Jurkat, Clone E6-1 (cell line): ENCODE data around the gene OGFR.

Experiments used
- DNase-seq: peaks from one replicate; pipeline ENCODE4 v3.0.0-alpha.2; 2011; ENCODE audit warnings: low read depth, low spot score
- H3K4me3 ChIP-seq: 2 replicates; pipeline ENCODE4 v1.5.1; 2011; ENCODE audit warnings: mild to moderate bottlenecking, low read length, control low read depth, moderate library complexity

Gene OGFR

DNA sequence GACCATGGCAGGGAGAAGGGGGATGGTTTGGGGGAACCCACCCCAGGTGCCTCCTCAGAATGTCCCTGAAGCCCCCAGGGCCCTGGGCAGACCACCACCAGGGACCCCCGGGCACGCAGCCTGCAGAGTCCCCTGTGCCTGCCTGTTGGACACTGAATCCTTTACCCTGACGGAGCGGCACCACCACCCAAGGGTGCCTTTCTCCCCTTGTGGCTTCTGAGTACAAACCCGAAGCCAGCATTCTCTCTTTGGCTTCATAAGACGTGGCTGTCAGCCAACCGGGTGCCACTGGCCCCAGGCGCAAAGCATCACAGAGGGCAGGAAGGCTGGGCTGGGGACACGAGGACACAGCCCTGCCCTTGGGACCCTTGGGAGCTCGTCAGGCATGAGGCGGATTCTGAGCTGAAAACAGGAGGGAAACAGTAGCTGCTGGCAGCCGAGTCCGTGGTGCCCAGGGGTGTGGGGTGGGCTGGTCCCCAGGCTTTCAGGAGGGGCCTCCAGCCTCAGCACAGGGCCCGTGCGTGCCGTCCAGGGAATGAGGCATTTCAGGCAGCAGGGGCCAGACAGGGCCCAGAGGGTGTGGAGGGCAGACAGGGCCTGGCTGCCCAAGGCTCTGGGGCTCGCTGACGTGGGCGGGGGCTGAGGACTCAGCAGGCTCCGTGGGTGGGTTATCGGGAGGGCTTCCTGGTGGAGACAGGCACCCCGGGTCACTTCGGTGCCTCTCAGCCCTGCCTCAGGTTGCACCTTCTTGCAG is 15.8 kb downstream of the OGFR start:
- no peak for DNase-seq
- H3K4me3 ChIP-seq: no peak overlapping the region

DNA sequence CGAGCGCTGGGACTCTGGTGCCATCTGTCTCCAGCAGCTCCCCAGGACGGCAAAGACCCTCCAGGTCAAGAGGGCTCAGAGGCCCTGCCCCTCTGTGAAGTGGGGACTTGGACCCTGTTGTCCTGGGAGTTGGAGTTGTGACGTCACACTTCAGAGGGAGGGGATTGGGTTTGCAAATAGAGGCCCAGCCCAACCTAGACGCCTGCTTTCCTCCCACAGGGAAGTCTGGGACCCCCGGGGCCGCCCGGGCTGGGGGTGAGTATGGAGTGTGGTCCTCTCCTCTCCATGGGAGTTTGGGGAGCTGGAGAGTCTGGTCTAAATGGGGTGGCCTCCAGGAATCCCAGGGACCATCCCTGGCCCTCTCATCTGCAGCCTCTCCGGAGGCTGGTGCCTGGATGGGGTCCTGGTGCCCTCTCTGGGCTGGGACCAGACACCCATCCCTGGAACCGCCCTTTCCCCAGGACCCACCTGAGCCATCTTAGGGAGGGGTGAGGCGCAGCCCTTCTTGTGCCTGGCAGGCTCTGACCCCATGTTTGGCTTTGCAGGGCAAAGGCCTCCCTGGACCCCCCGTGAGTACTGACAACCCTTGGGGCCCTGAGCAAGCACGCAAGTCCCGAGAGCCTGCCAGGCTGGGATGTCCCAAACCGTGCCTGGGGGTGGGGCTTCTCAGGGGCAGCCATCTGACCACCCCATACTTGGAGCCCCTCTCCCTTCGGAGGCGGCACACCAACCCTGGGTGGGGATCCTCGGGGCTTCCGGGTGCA is 16.5 kb downstream of the OGFR start:
- DNase-seq: no peak
- H3K4me3 ChIP-seq: no peak overlapping the region

DNA sequence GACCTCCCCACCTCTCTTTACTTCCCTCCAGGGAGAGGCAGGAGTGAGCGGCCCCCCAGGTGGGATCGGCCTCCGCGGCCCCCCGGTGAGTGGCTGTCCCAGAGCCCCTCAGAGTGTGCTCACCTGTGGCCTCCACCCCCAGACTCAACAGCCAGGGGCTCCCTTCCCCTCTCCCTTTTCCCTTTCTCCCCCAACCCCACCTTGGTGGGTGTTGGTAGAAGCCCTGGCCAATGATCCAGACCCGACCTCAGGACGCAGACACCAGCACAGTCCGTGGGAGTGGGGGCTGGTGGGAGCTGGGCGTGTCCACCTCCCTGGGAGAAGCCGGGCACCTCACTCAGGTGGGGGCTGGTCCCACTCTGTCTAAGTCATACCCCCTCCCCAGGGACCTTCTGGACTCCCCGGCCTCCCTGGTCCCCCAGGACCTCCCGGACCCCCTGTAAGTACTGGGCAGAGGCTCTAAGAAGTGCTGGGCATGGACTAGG is 17.1 kb downstream of the OGFR start:
- H3K4me3 ChIP-seq: no peak overlapping the region
- DNase-seq: no peak

DNA sequence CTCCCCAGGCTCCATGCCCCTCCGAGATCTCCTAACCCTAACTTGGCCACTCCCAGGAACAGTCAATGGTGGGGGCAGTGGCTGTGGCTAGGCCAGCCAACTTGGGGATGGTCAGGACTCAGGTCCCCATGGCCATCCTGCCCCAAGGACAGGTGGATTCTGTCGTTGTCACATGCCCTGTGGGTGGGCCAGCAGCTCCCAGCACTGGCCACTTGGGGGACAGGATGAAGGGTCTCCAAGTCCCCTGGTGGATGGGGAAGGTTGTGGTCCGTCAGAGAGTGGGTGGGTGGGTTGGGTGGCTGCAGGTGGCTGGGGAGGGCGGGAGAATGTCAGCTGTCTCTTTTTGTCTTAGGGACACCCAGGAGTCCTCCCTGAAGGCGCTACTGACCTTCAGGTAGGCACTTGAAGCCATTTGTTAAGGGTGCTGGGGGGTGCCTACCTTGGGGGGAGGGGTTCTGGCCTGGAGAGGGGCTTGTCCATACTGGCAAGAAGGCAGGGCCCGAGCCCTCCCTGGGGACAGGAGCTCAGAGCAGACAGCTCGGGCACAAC is 17.7 kb downstream of the OGFR start:
- no peak overlapping the region for H3K4me3 ChIP-seq
- no peak for DNase-seq

DNA sequence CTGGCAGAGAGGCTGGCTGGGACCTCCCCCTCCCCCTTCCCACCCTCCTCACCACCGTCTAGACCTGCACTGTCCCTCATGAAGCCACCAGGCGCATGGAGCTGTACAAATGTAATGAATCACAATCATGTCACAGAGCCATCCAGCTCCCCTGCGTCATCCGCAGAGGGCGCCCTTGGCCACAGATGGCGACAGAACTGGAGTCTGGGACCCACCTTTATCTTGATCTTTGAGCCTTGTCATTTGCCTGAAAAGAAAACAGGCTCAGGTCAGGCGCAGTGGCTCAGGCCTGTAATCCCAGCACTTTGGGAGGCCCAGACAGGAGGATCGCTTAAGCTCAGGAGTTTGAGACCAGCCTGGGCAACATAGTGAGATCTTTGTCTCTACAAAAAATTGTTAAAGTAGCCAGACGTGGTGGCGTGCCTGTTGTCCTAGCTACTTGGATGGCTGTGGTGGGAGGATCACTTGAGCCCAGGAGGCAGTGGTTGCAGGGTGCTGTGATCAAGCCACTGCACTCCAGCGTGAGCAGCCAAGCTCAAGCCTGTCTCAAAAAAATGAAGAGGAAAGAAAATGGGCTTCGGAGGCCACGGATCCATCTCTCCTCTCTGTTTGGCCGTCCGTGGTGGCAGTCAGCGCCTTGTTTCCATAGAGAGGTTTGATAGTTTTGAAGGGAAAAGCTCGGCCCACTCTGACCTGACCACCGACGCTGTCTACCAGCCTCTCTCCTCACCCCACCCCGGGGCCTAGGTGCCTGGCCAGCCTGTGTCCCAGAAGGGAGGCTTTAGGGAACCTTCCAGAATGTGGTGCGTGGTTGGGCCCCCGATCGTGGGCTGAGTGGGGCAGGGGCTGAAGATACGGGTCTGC is 18.4 kb downstream of the OGFR start:
- peak; percentile 73 for DNase-seq
- no peak overlapping the region for H3K4me3 ChIP-seq

DNA sequence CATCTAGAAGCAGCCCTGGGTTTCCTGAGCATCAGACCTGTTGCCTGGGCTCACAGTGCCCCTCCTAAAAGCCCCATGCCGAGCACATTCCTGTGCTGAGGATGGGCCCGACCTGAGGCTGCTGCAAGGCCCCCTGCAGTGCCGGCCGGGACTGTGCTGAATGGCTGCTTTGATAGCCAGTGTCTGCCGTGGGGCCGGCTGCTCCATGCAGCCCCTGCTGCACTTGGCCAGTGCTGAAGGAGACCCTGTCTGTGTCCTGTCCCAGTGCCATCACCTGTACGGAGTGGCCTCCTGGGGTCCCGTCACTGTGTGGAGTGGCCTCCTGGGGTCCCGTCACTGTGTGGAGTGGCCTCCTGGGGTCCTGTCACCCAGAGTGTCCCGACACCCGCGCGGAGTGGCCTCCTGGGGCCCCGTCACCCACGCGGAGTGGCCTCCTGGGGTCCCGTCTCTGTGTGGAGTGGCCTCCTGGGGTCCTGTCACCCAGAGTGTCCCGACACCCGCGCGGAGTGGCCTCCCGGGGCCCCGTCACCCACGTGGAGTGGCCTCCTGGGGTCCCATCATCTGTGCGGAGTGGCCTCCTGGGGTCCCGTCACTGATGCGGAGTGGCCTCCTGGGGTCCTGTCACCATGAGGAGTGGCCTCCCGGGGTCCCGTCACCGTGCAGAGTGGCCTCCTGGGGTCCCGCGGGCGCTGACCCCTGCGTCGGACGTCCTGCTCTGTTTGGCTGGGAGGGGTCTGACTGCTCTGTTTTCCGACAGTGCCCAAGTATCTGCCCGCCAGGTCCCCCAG is 19.2 kb downstream of the OGFR start:
- H3K4me3 ChIP-seq: no peak overlapping the region

DNA sequence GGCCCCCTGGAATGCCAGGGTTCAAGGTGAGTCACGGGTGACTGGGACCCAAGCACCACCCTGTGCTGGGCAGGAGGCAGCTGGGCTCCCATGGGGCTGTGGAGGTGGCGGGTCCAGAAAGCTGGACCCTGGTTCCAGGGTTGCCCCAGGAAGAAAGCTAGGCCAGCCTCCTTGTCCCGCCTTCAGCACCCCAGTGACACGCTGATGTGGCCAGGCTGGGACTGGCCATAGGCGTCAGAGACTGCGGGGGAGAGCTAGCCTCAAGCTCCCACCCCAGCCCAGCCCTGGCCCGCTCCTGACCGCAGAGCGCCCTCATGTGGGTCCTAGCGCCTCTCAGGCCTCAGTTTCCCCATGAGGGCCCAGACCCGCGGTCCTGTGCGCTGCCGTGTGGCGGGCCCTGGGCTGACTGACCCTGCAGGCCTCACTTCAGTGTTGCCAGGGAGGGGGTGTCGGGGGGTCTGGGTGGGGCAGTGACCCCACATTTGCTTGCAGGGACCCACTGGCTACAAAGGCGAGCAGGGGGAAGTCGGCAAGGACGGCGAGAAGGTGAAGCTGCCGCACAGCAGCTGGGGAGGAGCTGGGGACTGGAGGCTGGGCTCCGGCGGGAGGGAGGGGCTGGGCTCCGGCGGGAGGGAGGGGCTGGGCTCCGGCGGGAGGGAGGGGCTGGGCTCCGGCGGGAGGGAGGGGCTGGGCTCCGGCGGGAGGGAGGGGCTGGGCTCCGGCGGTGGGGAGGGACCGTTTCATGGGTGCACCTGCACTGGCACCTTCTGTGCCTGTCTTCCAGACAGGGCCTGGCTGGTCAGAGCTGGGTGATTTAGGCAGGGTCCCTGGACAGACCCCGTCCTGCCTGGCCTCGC is 20.1 kb downstream of the OGFR start:
- H3K4me3 ChIP-seq: no peak overlapping the region
- DNase-seq: peak; percentile 48

More for the DNA sequence above, 19.2 kb downstream of the OGFR start:
- no peak for DNase-seq

DNA sequence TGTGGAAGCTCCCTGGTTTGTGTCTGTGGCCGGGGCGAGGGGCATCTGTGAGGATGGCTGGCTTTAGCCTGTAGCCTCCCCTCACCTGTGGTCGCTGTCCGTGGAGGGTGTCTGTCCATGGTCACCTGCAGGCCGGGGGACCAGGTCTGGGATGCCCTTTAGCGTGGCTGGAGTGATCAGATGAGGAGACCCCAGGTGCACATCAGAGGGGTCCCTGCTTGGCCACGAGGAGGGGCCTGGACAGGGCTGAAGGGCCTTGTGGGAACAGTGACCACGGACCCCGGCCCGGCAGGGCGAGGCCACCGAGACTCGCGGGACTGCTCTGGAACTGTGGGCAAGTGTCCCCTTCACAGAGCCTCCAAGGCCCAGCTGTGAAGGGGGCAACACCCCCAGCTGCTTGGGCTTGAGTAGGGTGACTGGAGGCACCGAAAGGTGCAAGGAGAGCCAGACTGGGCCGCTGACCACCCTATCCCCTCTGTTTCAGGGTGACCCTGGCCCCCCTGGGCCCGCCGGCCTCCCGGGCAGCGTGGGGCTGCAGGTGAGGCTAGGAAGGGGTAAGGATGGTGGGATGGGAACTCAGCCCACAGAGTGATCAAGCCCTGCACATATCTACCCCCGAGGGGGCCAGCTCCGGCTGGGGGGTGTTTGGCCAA is 20.8 kb downstream of the OGFR start:
- H3K4me3 ChIP-seq: no peak overlapping the region

DNA sequence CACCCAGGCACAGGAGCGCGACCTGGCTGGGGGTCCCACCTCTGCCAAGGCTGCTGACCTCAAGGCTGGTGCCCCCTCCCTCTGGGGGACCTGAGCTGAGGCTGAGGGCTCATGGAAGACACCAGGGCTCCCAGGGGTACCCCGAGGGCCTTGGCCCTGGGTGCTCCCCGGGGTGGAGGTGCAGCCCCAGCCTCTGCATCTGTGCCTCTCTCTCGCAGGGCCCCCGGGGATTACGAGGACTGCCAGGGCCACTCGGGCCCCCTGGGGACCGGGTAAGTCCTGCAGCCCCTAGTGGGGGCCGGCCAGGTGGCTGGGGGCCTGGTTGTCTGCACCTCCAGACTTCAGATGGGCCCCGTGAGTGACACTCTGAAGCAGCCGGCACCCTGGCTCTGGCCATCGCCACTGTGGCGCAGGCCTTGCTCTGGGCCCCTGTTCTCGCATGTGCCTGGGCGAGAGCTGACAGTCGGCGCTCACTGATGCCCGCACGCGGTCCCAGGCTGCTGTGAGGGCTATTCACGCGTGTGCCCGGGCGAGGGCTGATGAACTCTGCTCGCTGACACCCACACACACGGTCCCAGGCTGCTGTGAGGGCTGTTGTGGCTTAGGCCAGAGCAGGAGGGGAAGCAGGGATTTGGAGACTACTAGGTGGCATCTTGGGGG is 21.5 kb downstream of the OGFR start:
- H3K4me3 ChIP-seq: no peak overlapping the region
- DNase-seq: no peak

More for the DNA sequence above, 20.8 kb downstream of the OGFR start:
- DNase-seq: no peak

DNA sequence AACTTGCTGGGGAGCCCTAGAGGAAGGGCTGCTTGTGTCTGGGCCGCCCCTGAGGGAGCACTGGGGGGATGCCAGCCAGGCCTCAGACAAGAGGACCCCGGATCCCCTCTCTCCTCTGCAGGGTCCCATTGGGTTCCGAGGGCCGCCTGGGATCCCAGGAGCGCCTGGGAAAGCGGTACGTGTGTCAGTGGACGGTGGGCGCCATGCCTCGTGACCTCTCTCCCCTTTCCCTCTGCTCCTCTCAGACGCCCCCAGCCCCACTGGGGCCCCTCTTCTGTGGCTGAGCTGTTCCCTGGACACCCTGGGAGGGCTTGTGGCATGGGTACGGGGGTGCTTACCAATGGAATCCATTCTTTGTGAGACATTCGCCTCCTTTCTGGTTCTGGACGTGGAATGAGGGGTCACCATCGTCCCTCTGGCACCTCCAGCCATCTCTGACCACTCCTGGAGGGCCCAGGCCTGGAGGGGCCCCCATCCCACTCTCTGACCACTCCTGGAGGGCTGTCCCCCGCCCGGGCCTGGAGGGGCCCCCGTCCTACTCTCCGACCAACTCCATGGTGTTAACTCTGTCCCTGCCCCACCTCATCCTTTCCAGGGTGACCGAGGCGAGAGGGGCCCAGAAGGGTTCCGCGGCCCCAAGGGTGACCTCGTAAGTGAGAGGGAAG is 22.1 kb downstream of the OGFR start:
- no peak for DNase-seq
- H3K4me3 ChIP-seq: no peak overlapping the region

DNA sequence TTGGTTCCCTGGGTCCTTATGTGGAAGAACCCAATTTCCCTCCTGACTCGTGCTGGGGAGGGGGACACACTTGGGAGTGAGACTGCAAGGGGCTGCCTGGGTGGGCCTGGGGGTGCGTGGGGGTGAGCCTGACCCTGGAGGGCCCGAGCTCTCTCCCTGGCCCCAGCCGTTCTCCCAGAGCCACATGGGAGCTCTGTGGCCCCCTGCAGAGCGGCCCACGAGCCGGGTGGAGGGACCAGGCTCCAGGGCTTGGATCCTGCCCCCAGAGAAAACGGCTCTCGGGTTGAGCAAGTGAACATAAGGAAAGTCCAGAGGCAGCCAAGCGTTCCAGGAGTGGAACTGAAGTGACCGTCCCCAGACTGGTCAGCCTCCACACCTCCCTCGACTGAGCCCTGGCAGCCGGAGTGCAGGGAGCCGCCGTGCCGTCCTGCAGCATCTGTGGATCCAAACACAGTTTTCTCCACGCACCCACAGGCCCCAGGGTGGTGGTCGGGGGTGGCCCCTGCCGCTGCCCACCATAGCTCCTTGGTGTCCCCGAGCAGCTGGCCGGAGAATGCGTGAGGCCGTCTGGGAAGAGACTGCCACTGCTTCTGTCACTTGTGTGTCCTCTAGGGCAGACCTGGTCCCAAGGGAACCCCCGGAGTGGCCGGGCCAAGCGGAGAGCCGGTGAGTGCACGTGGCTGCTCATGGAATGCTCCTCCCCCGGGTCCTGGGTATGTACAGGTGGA is 22.8 kb downstream of the OGFR start:
- no peak overlapping the region for H3K4me3 ChIP-seq
- no peak for DNase-seq

DNA sequence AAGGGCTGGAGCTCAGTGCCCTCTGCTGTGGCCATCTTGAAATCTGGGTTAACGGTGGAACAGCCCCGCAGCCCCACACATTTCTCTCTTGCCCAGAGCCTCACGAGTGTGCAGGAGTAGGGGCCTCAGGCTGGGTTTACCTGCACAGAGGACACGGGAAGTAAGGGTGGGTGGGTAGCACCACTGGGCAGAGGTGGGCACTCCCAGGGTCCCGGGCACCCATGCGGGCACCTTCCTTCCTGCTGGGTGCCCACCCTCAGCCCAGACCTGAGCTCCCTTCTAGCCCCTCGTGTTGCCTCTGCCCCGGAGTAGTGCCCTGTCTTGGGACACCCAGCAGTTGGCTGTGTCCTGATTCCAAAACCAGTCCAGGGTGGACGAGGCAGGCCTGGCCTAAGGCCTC is 23.4 kb downstream of the OGFR start:
- H3K4me3 ChIP-seq: no peak overlapping the region
- no peak for DNase-seq

DNA sequence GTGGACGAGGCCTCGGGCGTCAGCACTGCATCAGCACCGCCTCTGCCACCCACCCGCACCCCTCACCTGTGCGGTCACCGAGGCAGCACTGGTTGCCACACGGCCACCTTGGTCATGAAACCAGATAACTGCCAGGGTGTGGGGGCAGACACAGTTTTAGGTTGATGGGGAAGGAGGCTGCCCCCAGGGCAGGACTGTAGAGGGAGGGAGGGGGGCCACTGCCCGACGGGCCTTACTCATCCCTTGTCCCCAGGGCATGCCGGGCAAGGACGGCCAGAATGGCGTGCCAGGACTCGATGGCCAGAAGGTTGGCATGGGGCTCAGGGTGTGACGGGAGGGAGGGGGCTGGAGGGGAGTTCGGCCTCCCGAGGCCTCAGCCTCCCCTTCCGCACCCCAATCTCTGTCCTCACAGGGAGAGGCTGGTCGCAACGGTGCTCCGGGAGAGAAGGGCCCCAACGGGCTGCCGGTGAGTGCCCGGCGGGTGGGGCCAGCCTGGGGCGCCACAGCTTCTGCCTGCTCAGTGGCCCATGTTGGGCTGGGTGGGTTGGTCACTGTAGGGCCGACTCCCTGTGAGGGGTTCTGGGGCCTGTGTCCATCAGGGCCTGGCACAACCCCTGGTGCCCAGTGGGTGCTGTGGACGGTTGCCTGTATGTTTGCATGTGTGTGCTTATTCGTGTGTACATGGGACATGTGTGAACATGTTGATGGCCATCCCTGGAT is 24.0 kb downstream of the OGFR start:
- no peak for DNase-seq
- H3K4me3 ChIP-seq: no peak overlapping the region

DNA sequence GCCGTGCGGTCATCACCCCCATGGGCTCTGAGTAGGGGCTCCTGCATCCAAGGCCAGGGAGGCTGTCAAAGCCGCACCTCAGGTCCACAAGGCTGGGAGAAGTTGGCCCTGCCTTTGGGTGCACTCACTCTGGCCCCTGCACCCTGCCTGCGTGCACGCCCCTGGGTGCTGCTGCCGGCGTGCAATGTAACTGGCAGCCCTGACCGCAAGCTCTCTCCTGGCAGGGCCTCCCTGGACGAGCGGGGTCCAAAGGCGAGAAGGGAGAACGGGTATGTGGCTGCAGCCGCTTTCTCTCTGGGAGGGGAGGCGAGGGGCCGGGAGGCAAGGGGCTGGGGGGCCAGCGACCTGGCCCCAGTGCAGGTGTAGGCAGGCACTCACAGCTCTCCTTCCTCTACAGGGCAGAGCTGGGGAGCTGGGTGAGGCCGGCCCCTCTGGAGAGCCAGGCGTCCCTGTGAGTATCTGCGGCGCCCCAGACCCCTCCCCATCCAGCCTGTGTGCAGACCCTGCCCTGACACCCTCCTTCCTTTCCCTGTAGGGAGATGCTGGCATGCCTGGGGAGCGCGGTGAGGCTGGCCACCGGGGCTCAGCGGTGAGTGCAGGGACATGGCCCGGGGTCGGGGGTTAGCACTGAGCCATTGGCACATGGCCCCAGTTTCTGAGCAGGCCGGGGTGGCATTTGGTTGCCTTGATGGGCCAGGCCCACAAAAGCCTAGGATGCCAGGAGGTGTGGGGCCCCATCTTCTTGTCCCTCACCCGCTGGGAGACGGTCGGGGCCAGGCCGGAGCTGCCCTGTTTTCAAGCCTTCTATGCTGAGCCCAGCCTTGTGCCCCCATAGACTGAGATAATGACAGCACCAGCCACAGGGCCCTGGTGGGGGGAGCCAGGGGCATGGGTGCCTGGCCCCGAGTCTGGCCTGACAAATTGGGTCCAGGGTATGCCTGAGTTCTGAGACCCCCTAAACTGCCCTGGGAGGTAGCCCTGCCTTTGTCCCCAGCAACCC is 24.9 kb downstream of the OGFR start:
- no peak overlapping the region for H3K4me3 ChIP-seq

More for the DNA sequence above, 24.9 kb downstream of the OGFR start:
- no peak for DNase-seq
